ENCODE results near the gene ENO4. TPM values are rescaled to one million over a fixed set of nuclear protein-coding genes. Genes with fewer than 3 reads are reported as not detected.

ENO4 gene
- total and polyA plus RNA-seq, 9 of the 15 experiments (the other 6 are each of a cell fraction or from before 2014, with no cell fraction given), result 0.07 TPM; not detected in 8

GRCh38 chr10:116840389-116841075 is 8.8 kb upstream of the ENO4 start:
- ChIA-PET CTCF (ENCODE audit: low intra/inter-chr PET ratio) (no interaction called here), POLR2A (no interaction called here)
- DNase-seq (ENCODE audit: extremely low read depth in 1 of 4, low spot score in 3 of 4) (no peak), ATAC-seq (no peak), FAIRE-seq (no peak)
- Histone ChIP-seq H2AFZ (ENCODE audit: low read depth, low read length) (no peak overlapping the region), H3K4me3 (no peak overlapping the region), H3K36me3 (ENCODE audit: control insufficient read depth, insufficient read depth, low read length) (no peaks in the 10 kb centered on the region), H3K27ac (ENCODE audit: extremely low read depth, low read depth, low read length) (no peak overlapping the region), H3K79me2 (ENCODE audit: control insufficient read depth, insufficient read depth, low read length) (no peaks in the 10 kb centered on the region), H3K9ac (ENCODE audit: insufficient read depth in 1 of 2, low read depth in 2 of 2, low read length in 2 of 2) (no peak overlapping the region), H3K27me3 (ENCODE audit: control insufficient read depth in 2 of 2, insufficient read depth in 2 of 2, low read length in 2 of 2) (peaks cover 0 to 5% of the 10 kb centered on the region in 2 experiments; a peak in 2 of 5 replicates), H4K20me1 (replicated peaks; ENCODE audit: control insufficient read depth, insufficient read depth, low read length) (no peaks in the 10 kb centered on the region; the same call in 1 of the 2 replicates), H3K9me3 (replicated peaks; ENCODE audit: control insufficient read depth, insufficient read depth, low read depth, low read length) (no peaks in the 10 kb centered on the region), H3K4me2 (ENCODE audit: insufficient read depth, low read length) (no peak overlapping the region), H3K9me1 (ENCODE audit: control insufficient read depth, insufficient read depth, low read length) (no peaks in the 10 kb centered on the region), H3K4me1 (replicated peaks in 1 of 2; ENCODE audit: control insufficient read depth in 2 of 2, insufficient read depth in 2 of 2, low read length in 2 of 2) (no peaks in the 10 kb centered on the region)
- in situ Hi-C loops (cut with MboI), result no loop called here
- 4% methylated on average over 6 of the region's 6 CpGs for WGBS (ENCODE audit: insufficient coverage, low coverage, missing lambda C conversion rate)
- BruUV-seq (replicated peaks), result no TSS peak
- intact Hi-C loops (cut with micrococcal nuclease), result no loop called here
- TF ChIP-seq CBFB (CRISPR knock-in tag; IDR thresholded peaks at IDR 0.05), result no peak
- TF ChIP-seq, protein P1, sequence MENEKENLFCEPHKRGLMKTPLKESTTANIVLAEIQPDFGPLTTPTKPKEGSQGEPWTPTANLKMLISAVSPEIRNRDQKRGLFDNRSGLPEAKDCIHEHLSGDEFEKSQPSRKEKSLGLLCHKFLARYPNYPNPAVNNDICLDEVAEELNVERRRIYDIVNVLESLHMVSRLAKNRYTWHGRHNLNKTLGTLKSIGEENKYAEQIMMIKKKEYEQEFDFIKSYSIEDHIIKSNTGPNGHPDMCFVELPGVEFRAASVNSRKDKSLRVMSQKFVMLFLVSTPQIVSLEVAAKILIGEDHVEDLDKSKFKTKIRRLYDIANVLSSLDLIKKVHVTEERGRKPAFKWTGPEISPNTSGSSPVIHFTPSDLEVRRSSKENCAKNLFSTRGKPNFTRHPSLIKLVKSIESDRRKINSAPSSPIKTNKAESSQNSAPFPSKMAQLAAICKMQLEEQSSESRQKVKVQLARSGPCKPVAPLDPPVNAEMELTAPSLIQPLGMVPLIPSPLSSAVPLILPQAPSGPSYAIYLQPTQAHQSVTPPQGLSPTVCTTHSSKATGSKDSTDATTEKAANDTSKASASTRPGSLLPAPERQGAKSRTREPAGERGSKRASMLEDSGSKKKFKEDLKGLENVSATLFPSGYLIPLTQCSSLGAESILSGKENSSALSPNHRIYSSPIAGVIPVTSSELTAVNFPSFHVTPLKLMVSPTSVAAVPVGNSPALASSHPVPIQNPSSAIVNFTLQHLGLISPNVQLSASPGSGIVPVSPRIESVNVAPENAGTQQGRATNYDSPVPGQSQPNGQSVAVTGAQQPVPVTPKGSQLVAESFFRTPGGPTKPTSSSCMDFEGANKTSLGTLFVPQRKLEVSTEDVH (IDR thresholded peaks at IDR 0.05; ENCODE audit: low read depth, partially characterized antibody), result no peak
- TF ChIP-seq MED1 (CRISPR knock-in tag; IDR thresholded peaks at IDR 0.05; ENCODE audit: borderline replicate concordance), result no peak
